HL-60 (cell line): Measurements from ENCODE around the gene MEAK7.

Source experiments
- POLR2AphosphoS5 ChIP-seq: IDR thresholded peaks from 2 replicates; pipeline ENCODE4 v1.6.1; 2012; ENCODE audit warnings: low read depth
- TF ChIP-seq, protein P1 (sequence below): IDR thresholded peaks from one replicate; pipeline ENCODE4 v1.5.1; 2011; ENCODE audit warnings: low read length, control low read depth, inconsistent platforms; ENCODE audit not compliant: insufficient read depth

- TF ChIP-seq POLR2AphosphoS5, result no peak
- TF ChIP-seq, protein P1, sequence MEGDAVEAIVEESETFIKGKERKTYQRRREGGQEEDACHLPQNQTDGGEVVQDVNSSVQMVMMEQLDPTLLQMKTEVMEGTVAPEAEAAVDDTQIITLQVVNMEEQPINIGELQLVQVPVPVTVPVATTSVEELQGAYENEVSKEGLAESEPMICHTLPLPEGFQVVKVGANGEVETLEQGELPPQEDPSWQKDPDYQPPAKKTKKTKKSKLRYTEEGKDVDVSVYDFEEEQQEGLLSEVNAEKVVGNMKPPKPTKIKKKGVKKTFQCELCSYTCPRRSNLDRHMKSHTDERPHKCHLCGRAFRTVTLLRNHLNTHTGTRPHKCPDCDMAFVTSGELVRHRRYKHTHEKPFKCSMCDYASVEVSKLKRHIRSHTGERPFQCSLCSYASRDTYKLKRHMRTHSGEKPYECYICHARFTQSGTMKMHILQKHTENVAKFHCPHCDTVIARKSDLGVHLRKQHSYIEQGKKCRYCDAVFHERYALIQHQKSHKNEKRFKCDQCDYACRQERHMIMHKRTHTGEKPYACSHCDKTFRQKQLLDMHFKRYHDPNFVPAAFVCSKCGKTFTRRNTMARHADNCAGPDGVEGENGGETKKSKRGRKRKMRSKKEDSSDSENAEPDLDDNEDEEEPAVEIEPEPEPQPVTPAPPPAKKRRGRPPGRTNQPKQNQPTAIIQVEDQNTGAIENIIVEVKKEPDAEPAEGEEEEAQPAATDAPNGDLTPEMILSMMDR, result no peak
Measured at GRCh38 chr16:84501077-84501735, 3.3 kb downstream of the MEAK7 start.
